Tongue (tissue), 2 donors: ENCODE measurements around the gene KLC3. TPM values are rescaled to one million over a fixed set of nuclear protein-coding genes. Genes with fewer than 3 reads are reported as not detected.
"Not testable (repeated sequence)": the region's sequence is repeated elsewhere in the genome, so short reads cannot be mapped to it uniquely, and the experiment has no call there.

ENCODE experiments used
- DNase-seq: peaks from one replicate; pipeline ENCODE4 v3.0.0-alpha.2; 2015
- total RNA-seq: library from RNA; depleted of rRNA; stranded (reverse); fragments of >200 nt; gene quantifications from one replicate; pipeline ENCODE4 v1.2.3, GENCODE V29; 2014

KLC3 gene
- total RNA-seq, 1 donor from 2014 or later = 13.7 TPM

DNA sequence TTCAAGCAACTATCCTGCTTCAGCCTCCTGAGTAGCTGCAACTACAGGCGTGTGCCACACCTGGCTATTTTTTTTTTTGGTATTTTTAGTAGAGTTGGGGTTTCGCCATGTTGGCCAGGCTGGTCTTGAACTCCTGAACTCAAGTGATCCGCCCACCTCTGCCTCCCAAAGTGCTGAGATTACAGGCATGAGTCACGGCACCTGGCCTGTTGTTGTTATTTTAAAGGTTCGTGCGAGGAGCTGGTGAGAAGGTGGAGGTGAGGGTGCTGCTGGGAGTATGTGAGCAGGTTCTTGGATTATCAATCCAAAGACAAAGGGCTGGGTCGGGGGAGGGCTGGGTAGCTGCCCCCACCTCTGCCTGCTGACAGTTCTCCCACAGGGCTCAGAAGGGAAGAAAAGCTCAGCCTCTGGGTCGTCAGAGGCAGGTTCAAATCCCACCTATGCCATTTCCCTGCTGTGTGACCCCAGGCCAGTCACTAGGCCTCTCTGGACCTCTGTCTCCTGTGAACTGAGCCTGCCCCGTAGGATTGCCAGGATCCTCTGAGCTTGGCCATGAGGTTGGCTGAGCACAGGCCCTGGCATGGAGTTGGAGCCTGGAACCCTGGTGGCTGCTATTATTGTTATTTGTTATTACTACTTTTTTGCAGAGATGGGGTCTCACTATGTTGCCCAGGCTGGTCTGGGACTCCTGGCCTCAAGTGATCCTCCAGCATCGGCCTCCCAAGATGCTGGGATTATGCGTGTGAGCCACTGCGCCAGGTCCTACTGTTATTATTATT is 19.4 kb upstream of the KLC3 start:
- no peak for DNase-seq

DNA sequence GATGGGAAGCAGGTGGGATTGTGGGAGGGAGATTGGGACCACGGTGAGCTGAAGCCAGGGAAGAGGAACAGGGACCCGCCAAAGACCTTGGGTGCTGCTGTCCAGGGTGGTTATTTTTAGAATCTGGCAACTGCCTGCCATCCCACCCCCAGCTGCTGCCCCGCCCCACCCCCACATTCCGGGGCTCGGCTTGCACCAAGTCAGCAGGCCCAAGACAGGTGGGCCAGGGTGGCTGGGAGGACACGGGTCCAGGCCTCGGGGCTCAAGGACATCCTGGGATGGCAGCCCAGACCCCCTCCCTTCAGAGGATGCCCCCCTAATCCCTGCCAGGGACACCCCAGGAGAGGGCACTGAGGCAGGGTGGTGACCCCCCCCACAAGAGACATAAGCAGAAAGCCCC is 18.7 kb upstream of the KLC3 start:
- DNase-seq = peak; percentile 78

DNA sequence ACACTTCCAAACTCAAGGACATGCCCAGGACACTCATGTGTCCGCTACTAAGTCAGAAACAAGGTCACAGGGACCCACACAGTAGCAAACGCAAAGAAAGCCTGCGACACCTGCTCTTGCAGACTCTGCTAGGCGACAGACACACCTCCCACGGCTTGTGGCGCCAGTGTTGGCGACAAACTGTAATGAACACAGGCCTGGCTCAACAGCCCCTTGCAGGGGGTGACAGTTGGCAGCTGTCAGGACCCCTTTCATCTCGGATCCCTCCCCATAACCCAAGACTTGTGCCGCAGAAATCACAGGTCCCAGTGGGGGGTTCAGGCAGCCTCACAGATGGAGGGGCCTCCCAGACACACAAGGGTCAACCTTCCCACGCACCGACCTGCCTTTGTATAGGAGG is 18.2 kb upstream of the KLC3 start:
- peak; percentile 58 for DNase-seq

DNA sequence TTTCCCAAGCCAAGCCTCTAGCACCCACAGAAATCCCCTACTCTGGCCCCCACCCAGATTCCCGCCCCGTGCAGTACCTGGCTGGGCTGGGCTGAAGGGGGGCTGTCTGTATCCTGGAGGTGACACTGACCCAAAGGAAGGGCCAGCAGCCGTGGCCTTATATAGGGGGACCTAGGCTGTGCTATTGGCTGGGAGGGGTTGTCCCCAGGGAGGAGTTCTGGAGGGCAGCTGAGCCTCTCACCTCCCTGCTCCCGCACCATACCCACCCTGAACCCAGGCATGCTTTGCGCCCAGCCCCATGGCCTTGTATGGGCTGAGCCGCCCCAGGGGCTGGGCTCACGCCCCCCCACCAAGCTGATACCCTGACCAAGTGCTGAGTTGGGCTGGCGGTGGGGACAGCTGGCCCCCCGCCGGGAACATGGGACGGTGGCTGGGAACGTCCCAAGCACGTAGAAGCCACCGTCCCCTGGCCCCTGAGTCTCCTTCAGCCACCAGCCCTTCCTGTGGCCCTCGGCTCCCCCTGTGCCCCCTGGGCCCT is 17.7 kb upstream of the KLC3 start, which contains the start of gene CKM:
CKM (minus strand) TSS at position 132 of the 538 bp plus-strand sequence. CDS start 3,162 bp downstream, outside the sequence.
- peak; percentile 85 for DNase-seq

DNA sequence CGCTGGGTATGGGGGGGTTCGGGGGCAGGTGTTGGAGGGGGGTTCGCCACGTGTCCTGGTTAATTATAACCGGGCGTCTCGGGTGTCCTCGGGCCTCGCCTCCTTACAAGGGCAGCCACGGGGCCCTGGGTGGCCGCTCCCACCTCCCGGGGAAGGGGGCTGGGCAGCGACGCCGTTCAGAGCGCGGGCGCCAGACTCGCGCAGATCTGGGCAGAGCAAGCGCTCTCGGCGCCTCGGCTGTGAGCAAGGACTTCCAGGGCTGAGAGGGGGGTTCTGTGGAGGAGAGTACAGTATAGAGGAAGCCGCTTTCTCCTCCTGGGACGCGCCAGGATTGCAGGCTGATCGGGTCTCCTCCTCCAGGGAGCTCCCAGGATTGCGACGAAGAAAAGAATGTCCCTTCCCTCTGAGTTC is 16.9 kb upstream of the KLC3 start:
- DNase-seq = peak; percentile 85

DNA sequence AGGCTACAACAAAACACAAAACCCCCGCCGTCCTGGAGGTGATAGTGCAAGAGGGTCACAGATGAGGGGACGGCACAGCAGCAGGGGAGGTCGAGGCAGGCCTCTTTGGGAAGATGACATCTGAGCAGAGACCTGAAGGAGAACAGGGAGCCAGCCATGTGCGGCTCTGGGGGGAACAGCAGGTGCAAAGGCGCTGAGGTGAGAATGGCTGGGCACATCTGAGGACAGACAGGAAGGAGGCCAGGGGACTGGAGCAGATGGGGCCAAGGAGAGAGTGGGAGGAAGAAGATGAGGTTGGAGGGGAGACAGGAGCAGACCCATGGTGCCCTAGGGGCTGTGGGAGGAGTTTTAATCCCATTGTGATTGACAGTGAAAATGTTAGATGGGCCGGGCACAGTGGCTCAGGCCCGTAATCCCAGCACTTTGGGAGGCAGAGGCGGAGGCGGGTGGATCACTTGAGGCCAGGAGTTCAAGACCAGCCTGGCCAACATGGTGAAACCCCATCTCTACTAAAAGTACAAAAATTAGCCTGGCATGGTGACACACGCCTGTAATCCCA is 16.1 kb upstream of the KLC3 start:
- no peak for DNase-seq

DNA sequence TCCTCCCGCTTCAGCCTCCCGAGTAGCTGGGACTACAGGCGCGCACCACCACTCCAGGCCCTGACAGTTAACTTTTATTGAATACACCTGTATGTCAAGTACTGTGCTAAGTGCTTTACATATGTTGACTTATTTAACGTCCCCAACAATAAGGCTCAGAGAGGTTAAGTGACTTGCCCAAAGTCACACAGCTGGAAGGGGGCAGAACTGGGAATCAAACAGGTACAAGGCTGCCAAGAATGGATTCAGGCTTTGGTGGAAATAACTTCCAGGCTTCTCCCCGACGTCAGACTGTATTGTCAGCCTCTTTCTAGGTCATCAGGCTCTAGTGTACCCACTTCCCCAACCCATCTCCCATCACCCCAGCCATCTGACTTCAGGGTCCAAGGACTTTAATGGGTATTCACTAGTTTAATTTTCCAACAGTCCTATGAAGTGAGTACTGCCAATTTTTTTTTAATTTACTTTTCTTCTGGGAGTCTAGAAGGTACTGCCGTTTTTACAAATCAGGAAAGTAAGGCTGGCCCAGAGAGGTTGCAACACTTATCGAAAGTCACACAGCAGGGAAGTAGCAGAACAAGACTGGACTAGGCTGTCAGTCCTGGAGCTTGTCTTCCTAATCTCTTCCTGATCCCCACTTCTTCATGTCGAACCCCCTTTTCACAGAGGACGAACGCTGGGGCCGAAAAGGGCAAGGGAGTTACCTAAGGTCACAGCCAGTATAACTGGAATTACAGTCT is 13.0 kb upstream of the KLC3 start:
- no peak for DNase-seq

DNA sequence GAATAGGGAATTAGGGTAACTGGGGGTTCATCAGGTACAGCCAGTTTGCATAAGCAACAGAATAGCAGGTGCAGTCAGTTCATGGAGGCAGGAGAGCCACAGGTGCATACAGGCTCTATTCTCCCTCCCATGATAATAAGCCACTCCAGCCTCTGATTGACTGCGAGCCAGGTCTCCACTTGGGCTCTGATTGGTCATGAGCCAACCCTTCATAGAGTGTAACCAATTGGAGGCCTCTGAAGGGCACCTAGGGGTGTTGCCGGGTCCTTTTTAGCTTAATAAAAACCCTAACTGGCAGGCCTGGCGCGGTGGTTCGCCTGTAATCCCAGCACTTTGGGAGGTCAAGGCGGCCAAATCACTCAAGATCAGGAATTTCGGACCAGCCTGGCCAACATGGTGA is 9.1 kb upstream of the KLC3 start:
- no peak for DNase-seq

DNA sequence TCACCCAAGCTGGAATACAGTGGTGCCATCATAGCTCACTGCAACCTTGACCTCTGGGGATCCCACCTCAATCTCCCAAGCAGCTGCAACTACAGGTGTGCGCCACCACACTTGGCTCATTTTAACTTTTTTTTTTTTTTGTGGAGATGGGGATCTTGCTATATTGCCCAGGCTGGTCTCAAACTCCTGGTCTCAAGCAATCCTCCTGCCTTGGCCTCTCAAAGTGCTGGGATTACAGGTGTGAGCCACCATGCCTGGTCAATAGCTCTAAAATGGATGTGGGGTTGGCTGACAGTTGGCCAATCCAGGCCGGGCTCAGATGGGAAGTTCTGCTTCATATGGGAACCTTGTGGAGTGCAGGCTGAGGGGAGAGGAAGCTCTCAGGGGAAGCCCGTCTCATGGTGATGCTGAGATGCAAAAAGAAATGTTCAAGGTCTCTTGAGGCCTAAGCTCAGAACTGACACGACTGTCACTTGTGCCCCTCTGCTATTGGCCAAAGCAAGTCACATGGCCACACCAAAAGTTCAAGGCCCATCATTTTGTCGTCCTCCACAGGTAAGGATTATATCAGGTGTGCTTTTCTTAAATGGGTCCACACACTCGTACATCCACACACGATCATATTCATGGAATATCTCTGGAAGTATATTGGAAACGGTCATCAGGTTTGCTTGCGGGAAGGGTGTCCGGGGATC is 6.8 kb upstream of the KLC3 start:
- no peak for DNase-seq

DNA sequence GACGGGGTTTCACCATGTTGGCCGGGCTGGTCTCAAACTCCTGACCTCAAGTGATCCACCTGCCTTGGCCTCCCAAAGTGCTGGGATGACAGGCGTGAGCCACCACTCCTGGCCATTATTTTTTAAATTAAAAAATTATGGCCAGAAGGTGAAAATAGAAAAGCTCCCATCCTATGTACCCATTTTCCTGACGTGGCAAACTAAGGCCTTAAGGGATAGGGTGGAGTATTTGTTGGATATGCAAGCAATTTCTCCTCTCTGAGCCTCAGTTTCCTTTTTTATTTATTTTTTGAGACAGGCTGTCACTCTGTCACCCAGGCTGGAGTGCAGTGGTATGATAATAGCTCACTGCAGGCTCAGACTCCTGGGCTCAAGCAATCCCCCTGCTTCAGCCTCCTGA is 5.7 kb upstream of the KLC3 start:
- not testable (repeated sequence) for DNase-seq

DNA sequence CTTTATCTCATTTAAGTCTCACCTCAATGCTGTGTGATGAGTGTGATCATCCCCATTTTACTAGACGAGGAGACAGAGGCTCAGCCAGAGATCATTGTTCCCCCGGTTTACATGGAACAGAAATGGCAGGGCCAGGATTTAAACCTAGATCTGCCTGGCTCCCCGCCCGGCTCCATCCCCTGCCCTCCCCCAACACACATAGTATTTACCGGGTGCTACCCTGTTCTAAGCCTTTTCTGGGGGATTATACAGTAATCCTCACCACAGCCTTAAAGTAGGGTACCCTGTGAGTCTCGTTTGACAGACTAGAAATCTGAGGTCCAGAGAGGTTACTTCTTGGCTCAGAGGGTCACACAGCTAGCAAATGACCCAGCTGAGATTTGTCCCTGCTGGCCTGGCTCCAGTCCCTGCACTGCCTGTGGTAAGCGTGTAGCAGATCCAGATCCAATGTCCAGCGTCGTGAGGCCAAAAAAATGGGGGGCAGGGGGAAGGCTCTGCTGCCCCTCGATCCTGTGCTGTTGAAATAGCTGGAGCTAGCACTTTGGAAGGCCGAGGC is 3.8 kb upstream of the KLC3 start:
- no peak for DNase-seq

DNA sequence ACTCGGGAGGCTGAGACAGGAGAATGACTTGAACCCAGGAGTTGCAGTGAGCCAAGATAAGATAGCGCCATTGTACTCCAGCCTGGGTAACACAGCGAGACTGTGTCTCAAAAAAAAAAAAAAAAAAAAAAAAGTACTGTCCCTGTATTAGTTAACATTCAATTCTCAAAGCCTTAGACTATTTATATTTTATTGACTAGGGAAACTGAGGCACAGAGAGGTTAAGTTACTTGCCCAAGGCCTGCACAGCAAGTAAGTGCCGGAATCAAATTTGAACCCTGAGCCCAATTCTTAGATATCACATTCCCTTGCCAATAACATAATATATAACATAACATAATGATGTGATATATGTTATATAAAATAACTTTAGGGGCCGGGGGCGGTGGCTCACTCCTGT is 921 bp upstream of the KLC3 start:
- no peak for DNase-seq

DNA sequence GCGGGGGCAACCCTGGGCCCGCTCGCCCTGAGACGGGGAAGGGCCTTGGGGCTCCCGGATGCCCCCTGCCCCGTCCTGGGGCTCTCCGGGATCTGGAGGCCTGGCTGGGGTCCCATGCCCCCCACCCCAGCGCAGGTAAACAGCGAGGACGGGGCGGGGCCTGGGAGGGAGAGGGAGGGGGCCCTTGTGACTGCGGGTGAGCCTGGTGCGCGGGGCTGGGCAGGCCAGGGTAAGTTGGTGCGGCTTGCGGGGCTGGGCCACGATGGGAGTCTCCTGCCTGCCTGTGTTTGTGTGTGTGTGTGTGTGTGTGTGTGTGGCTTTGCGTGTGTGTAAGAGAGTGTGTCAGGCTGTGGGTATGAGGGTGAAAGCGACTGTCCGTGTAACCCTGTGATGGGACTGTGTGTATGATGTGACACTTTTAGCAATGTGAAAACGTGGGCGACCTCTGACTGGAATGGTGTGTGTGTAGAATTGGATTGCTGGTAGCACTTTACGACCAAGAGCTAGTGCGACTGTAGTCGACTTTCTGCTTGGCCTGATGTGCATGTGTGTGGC is 426 bp downstream of the KLC3 start:
- DNase-seq = no peak

DNA sequence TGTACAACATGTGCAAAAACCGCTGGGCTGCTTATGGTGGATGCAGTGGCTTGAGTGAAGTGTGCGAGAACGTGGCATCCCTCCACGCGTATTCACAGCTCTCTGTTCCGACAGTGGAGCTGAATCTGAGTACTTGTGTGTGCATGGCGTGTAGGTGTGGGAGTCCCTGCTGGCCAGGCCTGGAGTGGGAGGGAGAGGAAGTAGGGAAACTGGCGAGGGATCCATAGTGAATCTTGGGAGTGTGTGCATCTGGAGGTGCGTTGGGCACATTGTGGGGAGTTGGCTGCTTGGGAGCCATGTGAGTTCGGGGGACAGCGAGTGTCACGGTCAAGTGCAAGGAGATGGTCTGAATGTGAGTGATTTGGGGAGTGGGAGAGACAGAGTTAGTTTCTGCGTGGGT is 2.4 kb downstream of the KLC3 start:
- DNase-seq = no peak

DNA sequence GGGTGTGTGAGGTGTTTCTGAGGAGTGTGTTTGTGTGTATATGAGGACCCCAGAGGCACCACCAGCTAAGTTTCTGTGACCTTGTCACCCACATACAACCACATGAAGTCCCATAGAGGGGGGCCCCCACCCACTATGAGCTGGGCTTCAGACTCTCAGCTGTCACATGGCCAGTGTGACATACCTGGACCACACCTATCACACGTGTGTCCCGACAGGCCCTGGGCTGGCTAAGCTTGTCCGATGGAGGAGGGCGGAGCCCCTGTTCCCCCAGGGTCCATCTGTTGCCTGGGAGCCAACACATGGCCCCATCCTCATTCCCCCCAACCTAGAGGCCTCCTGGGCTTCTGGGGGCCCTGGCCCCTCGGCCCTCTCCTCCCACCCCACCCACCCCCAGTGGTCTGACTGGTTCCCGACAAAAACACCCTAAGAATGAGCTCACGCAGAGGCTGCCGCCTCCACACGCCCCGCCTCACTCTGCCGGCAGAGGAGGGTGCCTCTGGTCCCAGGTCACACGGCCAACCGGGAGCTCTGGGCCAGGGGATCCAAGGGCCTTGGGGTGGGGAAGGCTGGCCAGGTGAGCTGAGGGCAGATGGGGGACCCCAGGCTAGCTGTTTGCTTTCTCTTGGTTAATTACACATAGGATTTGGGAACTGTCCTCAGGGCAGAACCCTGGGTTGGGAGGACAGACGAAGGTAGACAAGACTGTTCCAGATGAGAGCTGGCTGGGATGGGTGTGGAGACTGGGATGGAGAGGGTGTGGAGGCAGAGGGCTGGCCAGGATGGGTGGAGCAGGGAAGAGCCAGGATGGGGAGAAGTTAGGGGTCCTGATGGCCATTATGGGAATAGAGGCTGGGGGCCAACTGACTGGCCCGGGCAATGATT is 4.3 kb downstream of the KLC3 start:
- peak; percentile 45 for DNase-seq

DNA sequence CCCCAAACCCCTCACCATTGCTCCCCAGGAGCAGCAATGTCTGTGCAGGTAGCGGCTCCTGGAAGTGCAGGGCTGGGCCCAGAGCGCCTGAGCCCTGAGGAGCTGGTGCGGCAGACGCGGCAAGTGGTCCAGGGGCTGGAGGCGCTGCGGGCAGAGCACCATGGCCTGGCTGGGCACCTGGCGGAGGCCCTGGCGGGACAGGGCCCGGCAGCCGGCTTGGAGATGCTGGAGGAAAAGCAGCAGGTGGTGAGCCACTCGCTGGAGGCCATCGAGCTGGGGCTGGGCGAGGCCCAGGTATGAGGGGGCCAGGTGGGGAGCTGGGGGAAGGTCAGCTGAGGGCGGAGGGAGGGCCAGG is 4.9 kb downstream of the KLC3 start:
- no peak for DNase-seq

DNA sequence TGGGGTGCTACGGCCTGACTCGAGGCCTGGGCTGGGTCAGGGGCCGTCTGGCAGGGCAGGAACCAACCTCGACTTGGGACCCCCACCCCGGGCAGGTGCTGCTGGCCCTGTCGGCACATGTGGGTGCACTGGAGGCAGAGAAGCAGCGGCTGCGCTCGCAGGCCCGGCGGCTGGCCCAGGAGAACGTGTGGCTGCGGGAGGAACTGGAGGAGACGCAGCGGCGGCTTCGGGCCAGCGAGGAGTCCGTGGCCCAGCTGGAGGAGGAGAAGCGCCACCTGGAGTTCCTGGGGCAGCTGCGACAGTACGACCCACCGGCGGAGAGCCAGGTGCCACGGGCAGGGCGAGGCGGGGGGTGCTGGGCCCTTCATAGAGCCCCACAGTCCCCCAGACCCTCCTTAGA is 5.9 kb downstream of the KLC3 start:
- no peak for DNase-seq

DNA sequence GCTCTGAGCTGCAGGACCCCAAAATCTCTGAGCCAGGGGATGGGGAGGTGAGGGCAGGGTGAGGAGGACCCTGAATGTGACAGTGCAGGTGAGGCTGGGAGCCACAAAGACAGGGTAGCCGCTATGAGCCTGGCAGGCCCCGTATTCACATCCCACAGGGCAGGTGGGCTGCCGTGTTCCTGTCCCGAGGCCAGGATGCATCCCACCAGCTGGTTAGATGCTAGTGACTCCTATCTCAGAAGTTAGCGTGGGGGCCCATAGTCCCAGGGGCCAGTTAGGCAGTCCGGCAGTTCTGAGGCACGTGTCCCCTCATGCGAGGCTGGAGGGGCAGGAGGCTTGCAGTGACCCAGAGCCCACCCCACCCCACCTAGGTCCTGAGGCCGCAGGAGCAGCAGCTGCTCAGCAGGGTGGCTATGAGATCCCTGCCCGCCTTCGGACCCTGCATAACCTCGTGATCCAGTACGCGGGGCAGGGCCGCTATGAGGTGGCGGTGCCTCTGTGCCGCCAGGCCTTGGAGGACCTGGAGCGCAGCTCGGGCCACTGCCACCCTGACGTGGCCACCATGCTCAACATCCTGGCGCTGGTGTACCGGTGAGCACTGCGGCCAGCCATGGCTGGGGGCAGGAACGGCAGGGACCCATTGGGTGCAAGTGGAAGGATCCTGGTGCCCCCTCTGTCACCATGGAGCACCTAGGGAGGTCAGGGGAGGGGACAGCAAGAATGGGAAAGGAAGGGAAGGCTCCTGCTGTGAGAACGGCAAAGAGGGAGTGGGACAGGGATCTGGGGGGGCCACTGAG is 7.2 kb downstream of the KLC3 start:
- DNase-seq = no peak

DNA sequence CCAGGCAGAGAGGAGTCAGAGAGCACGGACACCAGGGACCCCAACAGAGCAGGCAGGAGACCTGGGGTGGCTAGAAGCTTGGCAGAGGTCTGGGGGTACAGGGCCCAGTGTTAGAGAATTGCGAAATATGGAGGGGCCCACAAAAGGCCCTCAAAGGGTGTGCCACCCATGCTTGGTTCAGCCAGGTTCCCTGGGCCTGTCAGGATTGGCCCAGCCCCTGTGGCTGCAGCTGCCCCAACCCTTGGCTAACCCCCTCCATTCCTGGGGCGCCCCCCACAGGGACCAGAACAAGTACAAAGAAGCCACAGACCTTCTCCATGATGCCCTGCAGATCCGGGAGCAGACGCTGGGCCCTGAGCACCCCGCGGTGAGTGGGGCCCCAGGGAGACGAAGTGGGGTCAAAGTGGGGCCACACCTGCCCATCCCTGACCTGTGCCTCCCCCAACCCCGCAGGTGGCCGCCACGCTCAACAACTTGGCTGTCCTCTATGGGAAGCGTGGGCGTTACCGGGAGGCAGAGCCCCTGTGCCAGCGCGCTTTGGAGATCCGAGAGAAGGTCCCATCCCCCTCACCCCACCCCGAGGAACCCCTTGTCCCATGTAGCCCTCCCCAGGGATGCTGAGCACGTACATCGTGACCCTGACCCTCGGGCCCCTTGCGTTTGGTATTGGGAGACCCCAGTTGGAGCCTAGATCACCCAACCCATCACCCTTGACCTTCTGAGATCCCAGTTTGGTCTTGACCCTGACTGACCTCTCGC is 8.0 kb downstream of the KLC3 start:
- DNase-seq = no peak

DNA sequence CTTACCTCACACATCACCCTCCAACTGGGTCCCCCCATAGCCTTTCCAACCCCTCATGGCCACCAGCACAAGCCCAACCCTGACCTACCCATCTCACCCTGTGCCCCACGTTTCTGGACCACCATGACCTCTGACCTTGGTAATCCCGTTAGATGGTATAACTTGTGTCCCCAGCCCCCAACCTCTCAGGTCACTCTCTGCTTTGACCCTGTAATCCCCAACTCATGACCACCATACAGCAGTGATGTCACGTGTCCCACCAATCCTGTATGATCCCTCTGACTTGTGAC is 8.5 kb downstream of the KLC3 start:
- DNase-seq = no peak
